Measurements from ENCODE around the gene ARID1B. TPM values are rescaled to one million over a fixed set of nuclear protein-coding genes. Genes with fewer than 3 reads are reported as not detected.

The ARID1B gene
- total RNA-seq, 1 donor from 2014 or later, result 16.3 TPM

GRCh38 chr6:157033428-157034140, 256.4 kb downstream of the ARID1B start:
- peak overlapping the region; percentile 34 for H3K4me3 ChIP-seq (ENCODE audit: low read depth, low read length)
- no peak for TF ChIP-seq CTCF (IDR thresholded peaks at IDR 0.05; ENCODE audit: insufficient read depth, low read length, severe bottlenecking)
- H3K27me3 ChIP-seq (ENCODE audit: control insufficient read depth, insufficient read depth, low read length), result no peaks in the 10 kb centered on the region
- FAIRE-seq (no peak), DNase-seq (ENCODE audit: low read depth) (no peak)
- H3K36me3 ChIP-seq (ENCODE audit: control insufficient read depth, insufficient read depth, low read length), result no peaks in the 10 kb centered on the region

DNA sequence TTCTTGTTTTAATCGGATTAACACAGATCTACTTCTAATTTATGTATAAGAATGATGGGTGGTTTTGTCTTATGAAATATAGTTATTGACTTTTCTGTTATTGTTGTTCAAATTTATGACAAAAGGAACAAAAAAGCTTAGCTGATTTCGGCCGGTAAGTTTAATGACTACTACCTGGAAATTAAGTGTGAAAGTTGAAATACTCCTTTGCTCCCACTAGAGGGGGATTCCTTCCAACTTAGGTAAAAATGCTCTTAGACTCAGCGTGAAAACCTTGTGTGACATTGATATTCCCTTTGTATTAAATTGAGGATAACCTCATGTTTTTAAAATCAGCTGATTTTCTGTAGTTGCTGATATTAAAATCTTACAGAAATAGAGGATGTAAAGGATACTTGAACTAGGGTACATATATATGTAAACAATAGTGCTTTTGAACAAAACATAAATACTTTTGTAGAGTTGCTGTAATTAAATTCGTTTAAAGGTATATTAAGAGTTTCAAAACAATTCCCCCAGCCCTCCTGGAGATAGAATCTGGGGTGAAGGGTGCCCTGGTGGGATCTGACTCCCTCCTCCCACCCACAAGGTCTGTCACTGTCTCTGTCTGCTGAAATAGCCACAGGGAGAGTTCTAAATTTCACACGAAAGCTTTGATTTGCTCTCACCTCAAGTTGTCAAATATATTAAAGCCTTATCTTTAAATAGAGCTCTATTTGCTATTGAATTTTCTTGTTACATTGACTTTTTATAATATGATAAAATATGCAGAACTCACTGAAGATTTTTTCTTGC, 257.5 kb downstream of the ARID1B start:
- FAIRE-seq, result no peak

GRCh38 chr6:157035546-157035945, 258.4 kb downstream of the ARID1B start:
- Histone ChIP-seq H3K27me3 (ENCODE audit: control insufficient read depth, insufficient read depth, low read length) (no peaks in the 10 kb centered on the region), H3K36me3 (ENCODE audit: control insufficient read depth, insufficient read depth, low read length) (no peaks in the 10 kb centered on the region), H3K4me3 (ENCODE audit: low read depth, low read length) (no peak overlapping the region)
- no peak for FAIRE-seq
- TF ChIP-seq CTCF (IDR thresholded peaks at IDR 0.05; ENCODE audit: insufficient read depth, low read length, severe bottlenecking), result no peak
- DNase-seq (ENCODE audit: low read depth), result no peak

More for the DNA sequence above, 257.5 kb downstream of the ARID1B start:
- peak; percentile 72 for DNase-seq (ENCODE audit: low read depth)
- Histone ChIP-seq H3K36me3 (ENCODE audit: control insufficient read depth, insufficient read depth, low read length) (no peaks in the 10 kb centered on the region), H3K4me3 (ENCODE audit: low read depth, low read length) (no peak overlapping the region), H3K27me3 (ENCODE audit: control insufficient read depth, insufficient read depth, low read length) (no peaks in the 10 kb centered on the region)
- peak; percentile 59 for TF ChIP-seq CTCF (IDR thresholded peaks at IDR 0.05; ENCODE audit: insufficient read depth, low read length, severe bottlenecking)

DNA sequence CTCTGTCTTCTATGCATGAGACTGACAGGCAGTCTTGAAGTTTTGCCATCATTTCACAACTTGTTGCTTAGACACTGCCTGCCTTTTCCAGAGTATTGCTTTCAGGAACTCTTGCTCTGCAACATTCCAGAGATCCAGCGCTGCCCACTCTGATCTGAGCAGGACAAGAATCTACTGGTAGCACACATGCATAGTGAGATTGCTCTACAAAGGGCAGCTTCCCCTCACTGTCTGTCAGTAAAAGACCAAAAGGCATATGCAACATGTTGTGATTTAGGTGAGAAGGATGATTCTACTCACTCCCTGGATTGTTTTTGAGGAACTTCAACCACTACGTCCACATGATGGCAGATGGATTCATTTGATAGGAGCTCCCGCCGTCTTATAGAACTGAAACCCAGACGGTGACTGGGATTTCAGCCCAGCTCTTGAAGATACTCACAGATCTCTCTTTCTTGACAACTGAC, 259.1 kb downstream of the ARID1B start:
- peak; percentile 79 for FAIRE-seq
- DNase-seq (ENCODE audit: low read depth), result peak; percentile 94
- TF ChIP-seq CTCF (IDR thresholded peaks at IDR 0.05; ENCODE audit: insufficient read depth, low read length, severe bottlenecking), result no peak
- H3K36me3 ChIP-seq (ENCODE audit: control insufficient read depth, insufficient read depth, low read length), result no peaks in the 10 kb centered on the region
- peak overlapping the region; percentile 13 for H3K4me3 ChIP-seq (ENCODE audit: low read depth, low read length)
- no peaks in the 10 kb centered on the region for H3K27me3 ChIP-seq (ENCODE audit: control insufficient read depth, insufficient read depth, low read length)

DNA sequence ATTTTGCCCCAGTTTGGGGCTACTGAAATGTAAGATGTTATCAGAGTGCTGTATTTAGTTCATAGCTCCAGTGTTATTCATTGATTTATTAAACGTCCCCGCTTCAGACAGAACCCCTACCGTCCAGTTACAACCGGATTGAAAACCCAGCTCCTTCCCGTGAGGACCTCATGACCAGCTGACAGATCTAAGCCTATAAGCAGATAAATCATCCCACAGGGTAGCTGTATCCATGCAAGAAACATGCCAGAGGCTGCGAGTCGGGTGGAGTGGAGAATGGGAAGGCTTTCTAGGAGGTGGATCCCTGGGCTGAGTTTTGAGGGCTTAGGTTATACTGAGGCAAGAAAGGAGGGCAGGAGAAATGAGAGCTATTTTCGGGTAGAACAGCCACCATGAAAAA, 260.0 kb downstream of the ARID1B start:
- no peak for TF ChIP-seq CTCF (IDR thresholded peaks at IDR 0.05; ENCODE audit: insufficient read depth, low read length, severe bottlenecking)
- Histone ChIP-seq H3K27me3 (ENCODE audit: control insufficient read depth, insufficient read depth, low read length) (no peaks in the 10 kb centered on the region), H3K4me3 (ENCODE audit: low read depth, low read length) (no peak overlapping the region), H3K36me3 (ENCODE audit: control insufficient read depth, insufficient read depth, low read length) (no peaks in the 10 kb centered on the region)
- FAIRE-seq (no peak), DNase-seq (ENCODE audit: low read depth) (no peak)
